ENCODE measurements around the gene MCTP1. TPM values are rescaled to one million over a fixed set of nuclear protein-coding genes. Genes with fewer than 3 reads are reported as not detected.

Gene MCTP1
- total and polyA plus RNA-seq, 10 of the 15 experiments (the other 5 are each of a cell fraction or from before 2014, with no cell fraction given) = 12.6 to 45.9 (median 18.8) TPM

DNA sequence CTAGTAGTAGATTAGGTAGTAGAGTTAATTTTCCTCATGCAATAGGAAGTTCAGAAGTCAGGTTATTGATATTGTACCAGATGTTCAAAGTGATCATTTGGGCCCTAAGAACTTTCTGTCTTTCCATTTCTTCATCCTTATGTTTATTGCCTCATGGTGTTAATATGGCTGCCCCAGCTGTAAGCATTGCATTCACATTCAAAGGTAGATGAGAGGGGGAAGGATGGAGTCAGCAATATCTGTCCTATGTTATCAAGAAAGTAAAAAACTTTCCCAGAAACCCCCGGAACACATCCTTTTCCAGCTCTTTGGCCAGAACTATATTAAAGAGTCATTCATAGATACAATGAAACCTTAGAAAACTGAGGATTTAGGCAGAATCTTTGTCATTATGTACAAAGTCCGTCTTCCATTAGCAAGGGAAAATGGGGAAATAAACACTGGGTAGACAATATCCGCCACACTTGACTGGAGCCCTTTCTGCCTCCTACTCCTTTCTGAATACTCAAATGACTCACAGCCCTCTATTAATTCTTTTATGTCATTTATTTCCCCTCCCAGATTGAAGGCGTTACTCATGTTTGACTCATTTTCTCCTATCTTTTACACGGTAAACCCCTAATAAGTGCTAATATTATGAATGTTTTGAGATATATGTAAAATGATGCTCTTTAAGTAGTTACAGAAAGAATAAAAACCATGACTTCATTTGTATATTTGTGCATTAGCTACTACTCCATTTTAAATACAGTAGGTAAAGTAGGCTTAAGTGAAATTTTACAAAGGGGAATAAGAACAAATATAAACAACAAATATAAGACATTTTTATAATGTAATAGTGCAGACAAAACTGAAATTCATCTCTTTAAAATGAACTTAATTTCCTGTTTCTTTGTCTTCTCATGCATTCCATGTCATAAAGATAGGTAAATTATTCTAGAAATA is 538.8 kb downstream of the MCTP1 start (continued):
- TF ChIP-seq EGR1 (IDR thresholded peaks at IDR 0.05; ENCODE audit: borderline replicate concordance in 1 of 2, low read depth in 2 of 2, low read length in 2 of 2) = peak in 1 of 2 experiments; percentile 71; a peak in 1 of 3 replicates
- TF ChIP-seq, protein P1, sequence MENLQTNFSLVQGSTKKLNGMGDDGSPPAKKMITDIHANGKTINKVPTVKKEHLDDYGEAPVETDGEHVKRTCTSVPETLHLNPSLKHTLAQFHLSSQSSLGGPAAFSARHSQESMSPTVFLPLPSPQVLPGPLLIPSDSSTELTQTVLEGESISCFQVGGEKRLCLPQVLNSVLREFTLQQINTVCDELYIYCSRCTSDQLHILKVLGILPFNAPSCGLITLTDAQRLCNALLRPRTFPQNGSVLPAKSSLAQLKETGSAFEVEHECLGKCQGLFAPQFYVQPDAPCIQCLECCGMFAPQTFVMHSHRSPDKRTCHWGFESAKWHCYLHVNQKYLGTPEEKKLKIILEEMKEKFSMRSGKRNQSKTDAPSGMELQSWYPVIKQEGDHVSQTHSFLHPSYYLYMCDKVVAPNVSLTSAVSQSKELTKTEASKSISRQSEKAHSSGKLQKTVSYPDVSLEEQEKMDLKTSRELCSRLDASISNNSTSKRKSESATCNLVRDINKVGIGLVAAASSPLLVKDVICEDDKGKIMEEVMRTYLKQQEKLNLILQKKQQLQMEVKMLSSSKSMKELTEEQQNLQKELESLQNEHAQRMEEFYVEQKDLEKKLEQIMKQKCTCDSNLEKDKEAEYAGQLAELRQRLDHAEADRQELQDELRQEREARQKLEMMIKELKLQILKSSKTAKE (IDR thresholded peaks at IDR 0.05; ENCODE audit: low read depth, poor library complexity, severe bottlenecking) = peak; percentile 95
- TF ChIP-seq, protein P2, sequence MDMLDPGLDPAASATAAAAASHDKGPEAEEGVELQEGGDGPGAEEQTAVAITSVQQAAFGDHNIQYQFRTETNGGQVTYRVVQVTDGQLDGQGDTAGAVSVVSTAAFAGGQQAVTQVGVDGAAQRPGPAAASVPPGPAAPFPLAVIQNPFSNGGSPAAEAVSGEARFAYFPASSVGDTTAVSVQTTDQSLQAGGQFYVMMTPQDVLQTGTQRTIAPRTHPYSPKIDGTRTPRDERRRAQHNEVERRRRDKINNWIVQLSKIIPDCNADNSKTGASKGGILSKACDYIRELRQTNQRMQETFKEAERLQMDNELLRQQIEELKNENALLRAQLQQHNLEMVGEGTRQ (IDR thresholded peaks at IDR 0.05; ENCODE audit: borderline replicate concordance, low read depth, low read length) = no peak
- TF ChIP-seq, protein P3, sequence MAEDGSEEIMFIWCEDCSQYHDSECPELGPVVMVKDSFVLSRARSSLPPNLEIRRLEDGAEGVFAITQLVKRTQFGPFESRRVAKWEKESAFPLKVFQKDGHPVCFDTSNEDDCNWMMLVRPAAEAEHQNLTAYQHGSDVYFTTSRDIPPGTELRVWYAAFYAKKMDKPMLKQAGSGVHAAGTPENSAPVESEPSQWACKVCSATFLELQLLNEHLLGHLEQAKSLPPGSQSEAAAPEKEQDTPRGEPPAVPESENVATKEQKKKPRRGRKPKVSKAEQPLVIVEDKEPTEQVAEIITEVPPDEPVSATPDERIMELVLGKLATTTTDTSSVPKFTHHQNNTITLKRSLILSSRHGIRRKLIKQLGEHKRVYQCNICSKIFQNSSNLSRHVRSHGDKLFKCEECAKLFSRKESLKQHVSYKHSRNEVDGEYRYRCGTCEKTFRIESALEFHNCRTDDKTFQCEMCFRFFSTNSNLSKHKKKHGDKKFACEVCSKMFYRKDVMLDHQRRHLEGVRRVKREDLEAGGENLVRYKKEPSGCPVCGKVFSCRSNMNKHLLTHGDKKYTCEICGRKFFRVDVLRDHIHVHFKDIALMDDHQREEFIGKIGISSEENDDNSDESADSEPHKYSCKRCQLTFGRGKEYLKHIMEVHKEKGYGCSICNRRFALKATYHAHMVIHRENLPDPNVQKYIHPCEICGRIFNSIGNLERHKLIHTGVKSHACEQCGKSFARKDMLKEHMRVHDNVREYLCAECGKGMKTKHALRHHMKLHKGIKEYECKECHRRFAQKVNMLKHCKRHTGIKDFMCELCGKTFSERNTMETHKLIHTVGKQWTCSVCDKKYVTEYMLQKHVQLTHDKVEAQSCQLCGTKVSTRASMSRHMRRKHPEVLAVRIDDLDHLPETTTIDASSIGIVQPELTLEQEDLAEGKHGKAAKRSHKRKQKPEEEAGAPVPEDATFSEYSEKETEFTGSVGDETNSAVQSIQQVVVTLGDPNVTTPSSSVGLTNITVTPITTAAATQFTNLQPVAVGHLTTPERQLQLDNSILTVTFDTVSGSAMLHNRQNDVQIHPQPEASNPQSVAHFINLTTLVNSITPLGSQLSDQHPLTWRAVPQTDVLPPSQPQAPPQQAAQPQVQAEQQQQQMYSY (CRISPR knock-in tag; IDR thresholded peaks at IDR 0.05) = no peak
- TF ChIP-seq, protein P4, sequence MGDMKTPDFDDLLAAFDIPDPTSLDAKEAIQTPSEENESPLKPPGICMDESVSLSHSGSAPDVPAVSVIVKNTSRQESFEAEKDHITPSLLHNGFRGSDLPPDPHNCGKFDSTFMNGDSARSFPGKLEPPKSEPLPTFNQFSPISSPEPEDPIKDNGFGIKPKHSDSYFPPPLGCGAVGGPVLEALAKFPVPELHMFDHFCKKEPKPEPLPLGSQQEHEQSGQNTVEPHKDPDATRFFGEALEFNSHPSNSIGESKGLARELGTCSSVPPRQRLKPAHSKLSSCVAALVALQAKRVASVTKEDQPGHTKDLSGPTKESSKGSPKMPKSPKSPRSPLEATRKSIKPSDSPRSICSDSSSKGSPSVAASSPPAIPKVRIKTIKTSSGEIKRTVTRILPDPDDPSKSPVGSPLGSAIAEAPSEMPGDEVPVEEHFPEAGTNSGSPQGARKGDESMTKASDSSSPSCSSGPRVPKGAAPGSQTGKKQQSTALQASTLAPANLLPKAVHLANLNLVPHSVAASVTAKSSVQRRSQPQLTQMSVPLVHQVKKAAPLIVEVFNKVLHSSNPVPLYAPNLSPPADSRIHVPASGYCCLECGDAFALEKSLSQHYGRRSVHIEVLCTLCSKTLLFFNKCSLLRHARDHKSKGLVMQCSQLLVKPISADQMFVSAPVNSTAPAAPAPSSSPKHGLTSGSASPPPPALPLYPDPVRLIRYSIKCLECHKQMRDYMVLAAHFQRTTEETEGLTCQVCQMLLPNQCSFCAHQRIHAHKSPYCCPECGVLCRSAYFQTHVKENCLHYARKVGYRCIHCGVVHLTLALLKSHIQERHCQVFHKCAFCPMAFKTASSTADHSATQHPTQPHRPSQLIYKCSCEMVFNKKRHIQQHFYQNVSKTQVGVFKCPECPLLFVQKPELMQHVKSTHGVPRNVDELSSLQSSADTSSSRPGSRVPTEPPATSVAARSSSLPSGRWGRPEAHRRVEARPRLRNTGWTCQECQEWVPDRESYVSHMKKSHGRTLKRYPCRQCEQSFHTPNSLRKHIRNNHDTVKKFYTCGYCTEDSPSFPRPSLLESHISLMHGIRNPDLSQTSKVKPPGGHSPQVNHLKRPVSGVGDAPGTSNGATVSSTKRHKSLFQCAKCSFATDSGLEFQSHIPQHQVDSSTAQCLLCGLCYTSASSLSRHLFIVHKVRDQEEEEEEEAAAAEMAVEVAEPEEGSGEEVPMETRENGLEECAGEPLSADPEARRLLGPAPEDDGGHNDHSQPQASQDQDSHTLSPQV (IDR thresholded peaks at IDR 0.05) = no peak
- peak; percentile 72 for TF ChIP-seq YY1 (IDR thresholded peaks at IDR 0.05; ENCODE audit: low read depth, low read length)
- no peak for TF ChIP-seq MYB (IDR thresholded peaks at IDR 0.05; ENCODE audit: borderline replicate concordance, low read depth, low read length)
- no peak for TF ChIP-seq POLR2AphosphoS2 (IDR thresholded peaks at IDR 0.05; ENCODE audit: low read depth, low read length)
- TF ChIP-seq SPI1 (IDR thresholded peaks at IDR 0.05; ENCODE audit: borderline replicate concordance, insufficient read depth, low read depth, low read length) = no peak
- peak; percentile 95 for TF ChIP-seq CREM (IDR thresholded peaks at IDR 0.05; ENCODE audit: low read depth)
- no peak for TF ChIP-seq ZNF274 (IDR thresholded peaks at IDR 0.05; ENCODE audit: insufficient read depth, insufficient read length)
- TF ChIP-seq POU2F2 (IDR thresholded peaks at IDR 0.05; ENCODE audit: borderline replicate concordance, low read depth, low read length) = peak; percentile 63; the same call in 2 of the 3 replicates
- TF ChIP-seq, protein P5, sequence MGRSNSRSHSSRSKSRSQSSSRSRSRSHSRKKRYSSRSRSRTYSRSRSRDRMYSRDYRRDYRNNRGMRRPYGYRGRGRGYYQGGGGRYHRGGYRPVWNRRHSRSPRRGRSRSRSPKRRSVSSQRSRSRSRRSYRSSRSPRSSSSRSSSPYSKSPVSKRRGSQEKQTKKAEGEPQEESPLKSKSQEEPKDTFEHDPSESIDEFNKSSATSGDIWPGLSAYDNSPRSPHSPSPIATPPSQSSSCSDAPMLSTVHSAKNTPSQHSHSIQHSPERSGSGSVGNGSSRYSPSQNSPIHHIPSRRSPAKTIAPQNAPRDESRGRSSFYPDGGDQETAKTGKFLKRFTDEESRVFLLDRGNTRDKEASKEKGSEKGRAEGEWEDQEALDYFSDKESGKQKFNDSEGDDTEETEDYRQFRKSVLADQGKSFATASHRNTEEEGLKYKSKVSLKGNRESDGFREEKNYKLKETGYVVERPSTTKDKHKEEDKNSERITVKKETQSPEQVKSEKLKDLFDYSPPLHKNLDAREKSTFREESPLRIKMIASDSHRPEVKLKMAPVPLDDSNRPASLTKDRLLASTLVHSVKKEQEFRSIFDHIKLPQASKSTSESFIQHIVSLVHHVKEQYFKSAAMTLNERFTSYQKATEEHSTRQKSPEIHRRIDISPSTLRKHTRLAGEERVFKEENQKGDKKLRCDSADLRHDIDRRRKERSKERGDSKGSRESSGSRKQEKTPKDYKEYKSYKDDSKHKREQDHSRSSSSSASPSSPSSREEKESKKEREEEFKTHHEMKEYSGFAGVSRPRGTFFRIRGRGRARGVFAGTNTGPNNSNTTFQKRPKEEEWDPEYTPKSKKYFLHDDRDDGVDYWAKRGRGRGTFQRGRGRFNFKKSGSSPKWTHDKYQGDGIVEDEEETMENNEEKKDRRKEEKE (IDR thresholded peaks at IDR 0.05) = no peak

Data from GM12878 (cell line).